ENCODE data around the gene NTMT1. TPM values are rescaled to one million over a fixed set of nuclear protein-coding genes. Genes with fewer than 3 reads are reported as not detected.

The NTMT1 gene
- total and polyA plus RNA-seq, 10 of the 15 experiments (the other 5 are each of a cell fraction or from before 2014, with no cell fraction given), result 12.8 to 85.4 (median 39.3) TPM

DNA sequence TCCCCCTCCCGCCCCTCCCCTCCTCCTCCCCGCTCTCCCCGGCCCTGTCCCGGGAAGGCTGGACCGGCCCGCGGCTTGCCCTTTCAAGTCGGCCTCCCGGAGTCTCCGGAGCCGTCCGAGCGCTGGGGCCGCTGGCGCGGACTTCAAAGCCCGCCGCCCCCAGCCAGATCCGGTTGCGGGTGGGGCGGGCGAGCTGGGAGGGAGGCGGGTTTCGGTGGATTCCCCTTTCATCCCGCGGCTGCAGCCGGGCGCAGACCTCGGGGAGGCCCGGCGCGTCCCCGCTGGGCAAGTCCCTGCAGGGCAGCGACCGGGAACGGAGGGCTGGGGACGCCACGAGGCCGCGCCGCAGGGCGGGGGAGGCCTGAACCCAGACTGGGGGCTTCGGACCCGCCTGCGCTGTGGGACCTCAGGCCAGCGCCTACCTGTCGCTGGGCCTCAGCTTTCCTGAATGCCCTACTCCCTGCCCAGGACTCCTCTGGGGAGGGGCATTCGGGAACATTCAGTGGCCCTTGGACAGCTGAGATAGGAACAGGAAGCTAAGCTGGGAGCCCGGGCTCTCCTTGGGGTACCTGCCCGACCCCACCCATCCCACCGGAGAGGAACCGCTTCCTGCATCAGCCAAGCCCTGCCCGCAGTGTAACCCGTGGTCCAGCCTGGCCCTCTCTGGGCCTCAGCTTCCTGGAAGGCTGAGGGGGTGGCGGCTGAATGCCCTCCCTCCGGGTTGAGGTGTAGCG is 28.4 kb upstream of the NTMT1 start (continued):
- TF ChIP-seq SUZ12 (IDR thresholded peaks at IDR 0.05; ENCODE audit: unreplicated experiment) (no peak), SMARCA5 (IDR thresholded peaks at IDR 0.05) (peak; percentile 68; the same call in 1 of the 2 replicates), ZNF207 (IDR thresholded peaks at IDR 0.05; ENCODE audit: borderline replicate concordance) (0 out of 2 replicates have a peak, but pooled peaks have one; percentile 41), MEF2B (IDR thresholded peaks at IDR 0.05; ENCODE audit: partially characterized antibody, poor library complexity, severe bottlenecking) (no peak), TARDBP (IDR thresholded peaks at IDR 0.05; ENCODE audit: borderline replicate concordance) (no peak), BACH1 (IDR thresholded peaks at IDR 0.05; ENCODE audit: borderline replicate concordance) (no peak), EP300 (IDR thresholded peaks at IDR 0.05; ENCODE audit: borderline replicate concordance in 1 of 2, control insufficient read depth in 1 of 2, low read depth in 2 of 2, low read length in 2 of 2) (no peak), SMAD5 (IDR thresholded peaks at IDR 0.05; ENCODE audit: low read depth) (no peak), RAD21 (IDR thresholded peaks at IDR 0.05; ENCODE audit: insufficient read depth, low read depth, low read length) (no peak), RELA (IDR thresholded peaks at IDR 0.05; ENCODE audit: borderline replicate concordance, partially characterized antibody) (peak; percentile 65), POLR2AphosphoS2 (IDR thresholded peaks at IDR 0.05; ENCODE audit: low read depth, low read length) (no peak), PAX5 (IDR thresholded peaks at IDR 0.05; ENCODE audit: borderline replicate concordance, low read depth, low read length) (peak; percentile 48; the same call in 1 of the 2 replicates), ZNF622 (IDR thresholded peaks at IDR 0.05) (no peak), HCFC1 (IDR thresholded peaks at IDR 0.05; ENCODE audit: low read length) (no peak), CREB1 (IDR thresholded peaks at IDR 0.05; ENCODE audit: low read depth) (no peak), STAT1 (conservative IDR thresholded peaks at IDR 0.05) (no peak), STAT3 (IDR thresholded peaks at IDR 0.05; ENCODE audit: low read depth, low read length) (no peak)
- TF ChIP-seq, protein P1, sequence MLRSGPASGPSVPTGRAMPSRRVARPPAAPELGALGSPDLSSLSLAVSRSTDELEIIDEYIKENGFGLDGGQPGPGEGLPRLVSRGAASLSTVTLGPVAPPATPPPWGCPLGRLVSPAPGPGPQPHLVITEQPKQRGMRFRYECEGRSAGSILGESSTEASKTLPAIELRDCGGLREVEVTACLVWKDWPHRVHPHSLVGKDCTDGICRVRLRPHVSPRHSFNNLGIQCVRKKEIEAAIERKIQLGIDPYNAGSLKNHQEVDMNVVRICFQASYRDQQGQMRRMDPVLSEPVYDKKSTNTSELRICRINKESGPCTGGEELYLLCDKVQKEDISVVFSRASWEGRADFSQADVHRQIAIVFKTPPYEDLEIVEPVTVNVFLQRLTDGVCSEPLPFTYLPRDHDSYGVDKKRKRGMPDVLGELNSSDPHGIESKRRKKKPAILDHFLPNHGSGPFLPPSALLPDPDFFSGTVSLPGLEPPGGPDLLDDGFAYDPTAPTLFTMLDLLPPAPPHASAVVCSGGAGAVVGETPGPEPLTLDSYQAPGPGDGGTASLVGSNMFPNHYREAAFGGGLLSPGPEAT (IDR thresholded peaks at IDR 0.05; ENCODE audit: low read depth), result peak; percentile 43; the same call in 1 of the 2 replicates
- TF ChIP-seq, protein P2, sequence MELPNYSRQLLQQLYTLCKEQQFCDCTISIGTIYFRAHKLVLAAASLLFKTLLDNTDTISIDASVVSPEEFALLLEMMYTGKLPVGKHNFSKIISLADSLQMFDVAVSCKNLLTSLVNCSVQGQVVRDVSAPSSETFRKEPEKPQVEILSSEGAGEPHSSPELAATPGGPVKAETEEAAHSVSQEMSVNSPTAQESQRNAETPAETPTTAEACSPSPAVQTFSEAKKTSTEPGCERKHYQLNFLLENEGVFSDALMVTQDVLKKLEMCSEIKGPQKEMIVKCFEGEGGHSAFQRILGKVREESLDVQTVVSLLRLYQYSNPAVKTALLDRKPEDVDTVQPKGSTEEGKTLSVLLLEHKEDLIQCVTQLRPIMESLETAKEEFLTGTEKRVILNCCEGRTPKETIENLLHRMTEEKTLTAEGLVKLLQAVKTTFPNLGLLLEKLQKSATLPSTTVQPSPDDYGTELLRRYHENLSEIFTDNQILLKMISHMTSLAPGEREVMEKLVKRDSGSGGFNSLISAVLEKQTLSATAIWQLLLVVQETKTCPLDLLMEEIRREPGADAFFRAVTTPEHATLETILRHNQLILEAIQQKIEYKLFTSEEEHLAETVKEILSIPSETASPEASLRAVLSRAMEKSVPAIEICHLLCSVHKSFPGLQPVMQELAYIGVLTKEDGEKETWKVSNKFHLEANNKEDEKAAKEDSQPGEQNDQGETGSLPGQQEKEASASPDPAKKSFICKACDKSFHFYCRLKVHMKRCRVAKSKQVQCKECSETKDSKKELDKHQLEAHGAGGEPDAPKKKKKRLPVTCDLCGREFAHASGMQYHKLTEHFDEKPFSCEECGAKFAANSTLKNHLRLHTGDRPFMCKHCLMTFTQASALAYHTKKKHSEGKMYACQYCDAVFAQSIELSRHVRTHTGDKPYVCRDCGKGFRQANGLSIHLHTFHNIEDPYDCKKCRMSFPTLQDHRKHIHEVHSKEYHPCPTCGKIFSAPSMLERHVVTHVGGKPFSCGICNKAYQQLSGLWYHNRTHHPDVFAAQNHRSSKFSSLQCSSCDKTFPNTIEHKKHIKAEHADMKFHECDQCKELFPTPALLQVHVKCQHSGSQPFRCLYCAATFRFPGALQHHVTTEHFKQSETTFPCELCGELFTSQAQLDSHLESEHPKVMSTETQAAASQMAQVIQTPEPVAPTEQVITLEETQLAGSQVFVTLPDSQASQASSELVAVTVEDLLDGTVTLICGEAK (IDR thresholded peaks at IDR 0.05; ENCODE audit: borderline replicate concordance), result peak; percentile 19; the same call in 1 of the 2 replicates
- TF ChIP-seq, protein P3, sequence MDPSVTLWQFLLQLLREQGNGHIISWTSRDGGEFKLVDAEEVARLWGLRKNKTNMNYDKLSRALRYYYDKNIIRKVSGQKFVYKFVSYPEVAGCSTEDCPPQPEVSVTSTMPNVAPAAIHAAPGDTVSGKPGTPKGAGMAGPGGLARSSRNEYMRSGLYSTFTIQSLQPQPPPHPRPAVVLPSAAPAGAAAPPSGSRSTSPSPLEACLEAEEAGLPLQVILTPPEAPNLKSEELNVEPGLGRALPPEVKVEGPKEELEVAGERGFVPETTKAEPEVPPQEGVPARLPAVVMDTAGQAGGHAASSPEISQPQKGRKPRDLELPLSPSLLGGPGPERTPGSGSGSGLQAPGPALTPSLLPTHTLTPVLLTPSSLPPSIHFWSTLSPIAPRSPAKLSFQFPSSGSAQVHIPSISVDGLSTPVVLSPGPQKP (IDR thresholded peaks at IDR 0.05; ENCODE audit: low read depth, low read length), result no peak

All from GM12878 (cell line).